Islet of Langerhans (tissue), 1 donor: ENCODE data around the gene TSTD1.
"Not testable (repeated sequence)": the region's sequence is repeated elsewhere in the genome, so short reads cannot be mapped to it uniquely, and the experiment has no call there.

Experiments
- FAIRE-seq: peaks from one replicate; lab custom pipeline; 2011; peaks lifted over from hg19 to GRCh38; lab: Jason Lieb, UNC

TSTD1 gene

GRCh38 chr1:161007369-161007768, 31.4 kb downstream of the TSTD1 start:
- no peak for FAIRE-seq

GRCh38 chr1:161006563-161006962, 32.2 kb downstream of the TSTD1 start:
- FAIRE-seq, result no peak

GRCh38 chr1:161001525-161001924, 37.2 kb downstream of the TSTD1 start:
- FAIRE-seq, result no peak

GRCh38 chr1:161000736-161001480, 37.9 kb downstream of the TSTD1 start:
- FAIRE-seq, result no peak

- FAIRE-seq, result no peak
Observed at GRCh38 chr1:160999376-160999775, 39.4 kb downstream of the TSTD1 start.

- FAIRE-seq, result no peak
Observed at GRCh38 chr1:160997323-160998038, 41.3 kb downstream of the TSTD1 start.

- no peak for FAIRE-seq
Observed at GRCh38 chr1:160996178-160996577, 42.6 kb downstream of the TSTD1 start.

GRCh38 chr1:160993544-160994193, 45.1 kb downstream of the TSTD1 start:
- no peak for FAIRE-seq

- not testable (repeated sequence) for FAIRE-seq
Observed at GRCh38 chr1:160992036-160992435, 46.7 kb downstream of the TSTD1 start.
